Hippocampal formation (tissue), 2 donors: ENCODE results near the gene OR4D2.

Experiments
- DNase-seq, 2 donors: peaks; one replicate each; lab custom pipeline; 2025; lab: John Stamatoyannopoulos, UW

Gene OR4D2

GRCh38 chr17:58174871-58175270 lies 8.1 kb downstream of the OR4D2 start:
- DNase-seq, result no peak

DNA sequence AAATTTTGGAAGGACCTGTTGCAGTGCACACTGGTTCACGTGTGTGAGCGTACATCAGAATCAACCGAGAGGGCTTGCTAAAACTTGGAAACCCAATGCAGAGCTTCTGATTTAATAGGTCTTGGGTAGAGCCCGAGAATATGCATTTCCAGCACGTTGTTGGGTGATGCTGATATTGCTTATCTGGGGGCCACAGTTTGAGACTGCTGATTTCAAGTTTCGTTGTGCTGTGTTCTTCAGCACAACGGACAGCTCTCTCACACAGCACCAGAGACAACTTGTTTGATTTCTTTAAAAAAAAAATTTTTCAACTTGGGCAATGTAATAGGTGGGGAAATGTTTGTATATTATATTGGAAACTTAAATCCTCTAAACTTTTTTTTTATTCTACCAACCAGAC lies 9.4 kb downstream of the OR4D2 start:
- DNase-seq, result no peak

DNA sequence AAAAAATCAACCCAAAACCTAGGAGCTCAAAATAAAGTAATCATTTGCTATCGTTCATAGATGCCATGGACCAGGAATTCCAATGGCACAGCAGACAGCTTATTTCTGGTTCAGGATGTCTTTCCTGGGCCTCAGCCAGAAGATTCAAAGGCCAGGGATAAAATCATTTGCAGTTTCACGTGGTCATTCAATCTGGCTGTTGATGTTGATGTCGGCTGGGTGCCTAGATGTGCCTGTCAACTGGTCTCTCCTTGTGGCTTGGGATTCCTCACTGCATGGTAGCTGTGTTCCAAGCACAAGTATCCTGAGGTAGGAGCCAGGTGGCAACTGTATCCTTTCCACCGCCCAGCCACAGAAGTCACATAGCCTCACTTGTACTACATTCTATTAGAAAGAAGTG lies 15.0 kb downstream of the OR4D2 start:
- DNase-seq, result no peak

GRCh38 chr17:58183514-58183913 lies 16.7 kb downstream of the OR4D2 start:
- no peak for DNase-seq

DNA sequence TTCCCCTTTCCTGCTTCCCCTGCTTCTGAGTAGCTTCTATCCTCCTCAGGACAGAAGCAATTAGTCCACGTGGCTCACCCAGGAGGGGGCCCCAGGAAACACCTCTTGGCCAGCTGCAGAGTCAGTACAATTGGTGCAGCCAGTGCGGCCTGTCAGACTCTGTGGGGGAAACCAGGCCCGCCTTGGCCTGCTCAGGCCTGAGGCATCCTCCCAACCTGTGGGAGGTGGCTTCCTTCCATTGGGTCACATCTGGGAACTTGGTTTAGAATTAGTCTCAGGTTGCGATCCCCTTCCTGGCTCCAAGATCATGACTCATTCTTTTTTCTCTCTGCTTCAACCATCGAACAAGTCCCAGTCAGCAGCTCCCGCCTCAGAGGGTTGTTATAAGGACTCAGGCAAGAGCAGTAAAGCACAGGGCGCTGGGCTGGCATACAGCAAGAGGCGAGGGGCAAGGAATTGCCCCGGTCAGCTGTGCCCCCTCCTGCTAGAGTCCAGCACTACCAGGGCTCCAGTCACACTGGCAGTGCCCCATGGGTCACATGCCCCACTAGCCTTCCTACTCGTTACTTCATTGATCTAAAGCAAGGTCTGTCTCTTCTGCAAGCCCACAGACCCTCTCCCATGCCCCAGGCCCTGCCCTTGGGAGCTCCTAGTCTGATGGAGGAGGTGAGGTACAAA lies 17.7 kb downstream of the OR4D2 start:
- DNase-seq, result no peak

- no peak for DNase-seq
Measured at GRCh38 chr17:58184986-58185761, 18.4 kb downstream of the OR4D2 start.

- no peak for DNase-seq
Measured at GRCh38 chr17:58186591-58186990, 19.8 kb downstream of the OR4D2 start.

GRCh38 chr17:58187063-58187462 lies 20.3 kb downstream of the OR4D2 start:
- DNase-seq, result no peak

- no peak for DNase-seq
Measured at GRCh38 chr17:58187675-58188074, 20.9 kb downstream of the OR4D2 start.

- DNase-seq, result no peak
Measured at GRCh38 chr17:58189436-58190146, 22.8 kb downstream of the OR4D2 start.

- no peak for DNase-seq
Measured at GRCh38 chr17:58191241-58191896, 24.6 kb downstream of the OR4D2 start.

- no peak for DNase-seq
Measured at GRCh38 chr17:58192612-58193011, 25.8 kb downstream of the OR4D2 start, which contains the start of gene EPX. EPX (plus strand) TSS chr17:58192726; CDS start chr17:58192847, 121 bp downstream.

DNA sequence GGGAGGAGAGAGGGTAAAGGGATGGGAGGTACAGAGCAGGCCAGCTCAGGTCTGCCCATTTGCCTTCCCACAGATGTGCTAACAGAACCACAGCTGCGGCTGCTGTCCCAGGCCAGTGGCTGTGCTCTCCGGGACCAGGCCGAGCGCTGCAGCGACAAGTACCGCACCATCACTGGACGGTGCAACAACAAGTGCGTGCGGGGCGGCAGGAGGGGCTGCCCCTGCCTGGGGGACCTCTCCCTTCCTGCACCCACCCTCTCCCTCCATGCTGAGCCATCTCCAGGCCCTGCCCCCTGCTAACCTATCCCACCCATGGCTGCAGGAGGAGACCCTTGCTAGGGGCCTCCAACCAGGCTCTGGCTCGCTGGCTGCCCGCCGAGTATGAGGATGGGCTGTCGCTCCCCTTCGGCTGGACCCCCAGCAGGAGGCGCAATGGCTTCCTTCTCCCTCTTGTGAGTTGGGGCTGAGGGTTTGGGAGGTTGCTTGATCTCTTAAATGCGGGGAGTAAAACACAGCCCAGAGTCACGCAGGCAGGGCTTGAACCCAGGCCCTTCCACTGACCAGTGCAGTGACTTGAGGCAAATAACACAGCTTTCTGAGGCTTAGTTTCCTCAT lies 27.0 kb downstream of the OR4D2 start:
- DNase-seq, result no peak

DNA sequence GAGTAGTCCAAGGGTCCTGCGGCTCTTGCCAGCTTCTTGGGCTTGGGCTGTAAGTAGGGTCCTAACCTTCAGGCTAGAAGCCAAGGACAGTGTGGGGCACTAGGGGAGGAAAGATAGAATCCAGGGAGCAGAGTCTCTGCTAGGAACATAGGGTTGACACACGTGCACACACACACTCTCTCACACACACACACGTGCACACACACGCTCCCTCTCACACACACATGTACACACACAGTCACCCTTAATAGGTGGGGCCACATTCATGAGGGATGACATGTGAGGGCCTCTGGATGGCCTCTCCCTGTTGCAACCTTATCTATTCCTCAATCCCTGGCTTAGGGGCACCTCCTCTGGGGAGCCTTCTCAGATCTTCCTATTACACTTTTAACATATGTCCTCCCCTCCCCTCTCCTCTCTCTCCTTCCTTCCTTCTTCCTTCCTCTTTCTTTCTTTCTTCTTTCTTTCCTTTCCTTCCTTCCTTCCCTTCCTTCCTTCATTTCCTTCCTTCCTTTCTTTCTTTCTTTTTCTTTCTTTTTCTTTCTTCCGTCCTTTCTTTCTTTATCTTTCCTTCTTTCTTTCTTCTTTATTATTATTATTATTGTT lies 28.8 kb downstream of the OR4D2 start:
- DNase-seq, result no peak

DNA sequence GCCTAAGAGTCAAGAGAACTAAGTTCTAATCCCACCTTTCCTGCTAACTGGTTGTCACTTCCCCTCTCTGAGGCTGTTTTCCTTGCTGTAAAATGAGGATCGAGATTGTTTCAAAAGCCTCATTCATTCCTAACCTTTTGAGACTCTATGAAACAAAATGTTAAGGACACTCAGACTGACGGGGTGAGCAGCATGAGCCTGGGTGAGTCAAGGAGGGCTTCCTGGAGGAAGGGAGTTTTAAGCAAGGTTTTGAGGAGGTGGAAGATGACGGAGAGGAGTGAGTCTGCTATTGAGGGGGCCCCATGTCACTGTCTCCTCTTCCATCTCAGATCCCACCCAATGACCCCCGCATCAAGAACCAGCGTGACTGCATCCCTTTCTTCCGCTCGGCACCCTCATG lies 29.8 kb downstream of the OR4D2 start:
- no peak for DNase-seq

GRCh38 chr17:58200024-58200633 lies 33.3 kb downstream of the OR4D2 start:
- DNase-seq, result no peak

DNA sequence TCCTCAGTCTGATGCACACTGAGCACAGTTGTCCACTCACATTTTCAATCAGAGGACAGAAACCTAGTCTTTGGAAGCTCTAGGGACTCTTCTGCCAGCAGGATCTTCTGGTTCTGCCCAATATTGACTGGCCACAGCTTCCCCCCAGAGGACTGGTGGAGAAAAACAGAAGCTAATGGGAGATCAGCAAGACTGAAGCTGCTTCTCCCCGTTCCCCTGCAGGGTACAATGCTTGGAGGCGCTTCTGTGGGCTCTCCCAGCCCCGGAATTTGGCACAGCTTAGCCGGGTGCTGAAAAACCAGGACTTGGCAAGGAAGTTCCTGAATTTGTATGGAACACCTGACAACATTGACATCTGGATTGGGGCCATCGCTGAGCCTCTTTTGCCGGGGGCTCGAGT lies 36.1 kb downstream of the OR4D2 start:
- DNase-seq, result no peak

- no peak for DNase-seq
Measured at GRCh38 chr17:58204796-58205195, 38.0 kb downstream of the OR4D2 start.

DNA sequence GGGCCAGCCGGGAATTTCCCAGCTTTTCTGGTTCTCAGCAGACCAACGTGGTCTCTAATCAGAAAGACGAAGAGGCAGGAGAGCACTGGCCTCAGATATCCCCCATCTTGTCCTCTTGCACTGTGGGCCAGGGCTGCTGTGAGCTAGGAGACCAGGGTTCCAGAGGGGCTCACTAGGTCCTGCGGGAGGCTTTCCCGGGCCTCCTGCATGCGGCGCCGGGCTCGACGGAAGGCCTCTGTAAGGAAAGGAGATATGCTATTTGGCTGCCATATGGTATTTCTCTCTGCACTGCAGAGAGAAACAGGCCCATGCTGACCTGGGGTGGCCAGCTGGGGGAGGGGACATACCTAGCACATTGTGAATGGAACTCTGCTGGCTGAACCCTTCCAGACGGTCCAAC lies 39.2 kb downstream of the OR4D2 start:
- DNase-seq, result no peak

- peak in 1 of 2 donors; percentile 19 for DNase-seq
Measured at GRCh38 chr17:58207451-58207850, 40.7 kb downstream of the OR4D2 start.

- no peak for DNase-seq
Measured at GRCh38 chr17:58208344-58208743, 41.6 kb downstream of the OR4D2 start.
